IMR-90 (cell line): ENCODE data around the gene TMEM154.

ENCODE experiments used
- BHLHE40 ChIP-seq: fragments of 150-350 bp; IDR thresholded peaks from 2 replicates; pipeline ENCODE4 v1.6.1; 2016; ENCODE audit warnings: mild to moderate bottlenecking, low read depth, low read length
- CEBPB ChIP-seq: IDR thresholded peaks from 2 replicates; pipeline ENCODE4 v1.6.1; 2012; ENCODE audit warnings: low read depth, low read length, improper control_type of control experiment
- CHD1 ChIP-seq: IDR thresholded peaks from 2 replicates; pipeline ENCODE4 v1.6.1; 2012; ENCODE audit warnings: low read depth, low read length, improper control_type of control experiment
- CTCF ChIP-seq: conservative IDR thresholded peaks from 2 replicates; pipeline ENCODE4 v1.5.1; 2012; ENCODE audit warnings: mild to moderate bottlenecking, low read depth, low read length, improper control_type of control experiment
- ELK1 ChIP-seq: fragments of 150-350 bp; IDR thresholded peaks from 2 replicates; pipeline ENCODE4 v1.6.1; 2016; ENCODE audit warnings: low read depth, mild to moderate bottlenecking, low read length, moderate library complexity, borderline replicate concordance
- FOS ChIP-seq: fragments of 150-350 bp; IDR thresholded peaks from 2 replicates; pipeline ENCODE4 v1.6.1; 2016; ENCODE audit warnings: low read depth, low read length
- MAZ ChIP-seq: IDR thresholded peaks from 2 replicates; pipeline ENCODE4 v1.6.1; 2012; ENCODE audit warnings: low read depth, mild to moderate bottlenecking, low read length, improper control_type of control experiment, moderate library complexity, borderline replicate concordance
- MXI1 ChIP-seq: IDR thresholded peaks from 2 replicates; pipeline ENCODE4 v1.6.1; 2012; ENCODE audit warnings: low read depth, mild to moderate bottlenecking, low read length, moderate library complexity, borderline replicate concordance
- NFE2L2 ChIP-seq: fragments of 150-350 bp; IDR thresholded peaks from 2 replicates; pipeline ENCODE4 v1.6.1; 2016; ENCODE audit warnings: low read depth, mild to moderate bottlenecking, low read length
- POLR2A ChIP-seq: IDR thresholded peaks from 2 replicates; pipeline ENCODE4 v1.6.1; 2012; ENCODE audit warnings: mild to moderate bottlenecking, low read depth, low read length
- RAD21 ChIP-seq: IDR thresholded peaks from 2 replicates; pipeline ENCODE4 v1.6.1; 2012; ENCODE audit warnings: low read length, improper control_type of control experiment
- SMC3 ChIP-seq: fragments of 150-350 bp; IDR thresholded peaks from 2 replicates; pipeline ENCODE4 v1.6.1; 2016; ENCODE audit warnings: low read depth, mild to moderate bottlenecking, antibody characterized with exemption, low read length, moderate library complexity
- USF2 ChIP-seq: fragments of 150-350 bp; IDR thresholded peaks from 2 replicates; pipeline ENCODE4 v1.6.1; 2017; ENCODE audit warnings: mild to moderate bottlenecking, antibody characterized with exemption, low read length, low read depth

GRCh38 chr4:152601156-152601555 lies 78.6 kb downstream of the TMEM154 start:
- no peak for TF ChIP-seq POLR2A
- no peak for TF ChIP-seq CTCF
- TF ChIP-seq FOS: no peak
- TF ChIP-seq BHLHE40: no peak
- TF ChIP-seq ELK1: no peak
- TF ChIP-seq USF2: no peak
- TF ChIP-seq MXI1: no peak
- TF ChIP-seq CEBPB: no peak
- TF ChIP-seq CHD1: no peak
- TF ChIP-seq NFE2L2: no peak
- TF ChIP-seq RAD21: no peak
- TF ChIP-seq SMC3: no peak
- no peak for TF ChIP-seq MAZ
